Right cardiac atrium (tissue), 5 donors: ENCODE measurements around the gene ST14. TPM values are rescaled to one million over a fixed set of nuclear protein-coding genes. Genes with fewer than 3 reads are reported as not detected.
"Not testable (repeated sequence)": the region's sequence is repeated elsewhere in the genome, so short reads cannot be mapped to it uniquely, and the experiment has no call there.

Experiments used
- ATAC-seq, 2 donors: fragments of 200-7000 bp; cut with Tn5 transposase; one replicate each; pipeline versions ENCODE4 v1.8.0 to v1.9.1; 2020; ENCODE audit warnings: moderate library complexity in 2 of 2, mild to moderate bottlenecking in 1 of 2
- DNase-seq, 3 donors: peaks; one replicate each; pipeline ENCODE4 v3.0.0-alpha.2; 2020
- H3K27ac ChIP-seq: one replicate; pipeline ENCODE4 v1.5.1; 2013; ENCODE audit warnings: mild to moderate bottlenecking, low read length, control low read depth, moderate library complexity
- H3K27me3 ChIP-seq: one replicate; pipeline ENCODE4 v1.6.1; 2013; ENCODE audit not compliant: control insufficient read depth, insufficient read depth
- H3K4me1 ChIP-seq: one replicate; pipeline ENCODE4 v1.6.1; 2013; ENCODE audit warnings: low read length; ENCODE audit not compliant: control insufficient read depth, insufficient read depth
- H3K4me3 ChIP-seq: one replicate; pipeline ENCODE4 v1.5.1; 2013; ENCODE audit warnings: low read length, control low read depth
- H3K9me3 ChIP-seq: one replicate; pipeline ENCODE4 v1.6.1; 2013; ENCODE audit warnings: low read length; ENCODE audit not compliant: control insufficient read depth
- WGBS: extraction: QIAGEN DNeasy Blood & Tissue Kit; methylation state at CpG from one replicate; pipeline ENCODE4 v1.1.7; 2013; 5-methylcytosine and 5-hydroxymethylcytosine counted together
- intact Hi-C, 4 donors: fragments of 100-400 bp; cut with DNase I; formaldehyde crosslinking; loops; one replicate each; pipeline versions ENCODE4 v1.11.0 to v1.14.0; 2022 to 2023
- polyA plus RNA-seq: library from polyadenylated mRNA; stranded (reverse); fragments of 200-250 nt; gene quantifications from one replicate; pipeline ENCODE4 v1.2.3, GENCODE V29; 2013
- total RNA-seq, 4 donors: library from RNA; stranded (reverse); fragmentation: NEBNext Ultra II Directional; extraction: Animal tissue kit (Norgen Biotek cat#: 25700); gene quantifications; one replicate each; pipeline ENCODE4 v1.2.1, GENCODE V29; 2021
- donor health status: healthy with polysubstance abuse.
- donor health status: DM: no; HTN: yes; CAD: no.
- donor health status: DM: no; HTN: no; CAD: no.
- donor health status: DM: no; HTN: yes; CAD: no; lungs with severe emphysema.
- donor health status: DM: yes; HTN: yes; CAD: no.

The ST14 gene
- total and polyA plus RNA-seq, 5 donors, result 0.61 to 2.8 (median 1.2) TPM

- DNase-seq (peak in 1 of 3 donors; percentile 65), ATAC-seq (peak in 1 of 2 donors; percentile 13)
- no peak overlapping the region for H3K4me3 ChIP-seq
- no peaks in the 10 kb centered on the region for H3K4me1 ChIP-seq
- H3K27me3 ChIP-seq, result no peaks in the 10 kb centered on the region
- no peaks in the 10 kb centered on the region for H3K9me3 ChIP-seq
- 37% methylated on average over 13 of the region's 13 CpGs for WGBS
- intact Hi-C loops, result no loop called here
- no peak overlapping the region for H3K27ac ChIP-seq
These were observed 4.0 kb downstream of the ST14 start for GRCh38 chr11:130163346-130164220.

DNA sequence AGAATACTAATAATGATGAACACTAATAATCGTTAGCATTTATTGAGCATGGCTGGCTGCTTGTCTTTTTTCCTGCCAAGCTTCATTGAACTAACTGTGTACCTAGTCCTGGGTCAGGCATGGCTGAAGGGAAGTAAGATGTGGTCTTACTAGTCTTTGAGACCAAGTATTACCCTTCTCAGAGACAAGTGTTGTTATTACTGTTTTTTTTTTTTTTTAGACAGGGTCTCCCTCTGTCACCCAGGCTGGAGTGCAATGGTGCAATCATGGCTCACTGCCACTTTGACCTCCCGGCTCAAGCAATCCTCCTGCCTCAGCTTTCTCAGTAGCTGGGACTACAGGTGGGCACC is 4.6 kb downstream of the ST14 start:
- WGBS, result 75% methylated on average over 2 of the region's 2 CpGs

DNA sequence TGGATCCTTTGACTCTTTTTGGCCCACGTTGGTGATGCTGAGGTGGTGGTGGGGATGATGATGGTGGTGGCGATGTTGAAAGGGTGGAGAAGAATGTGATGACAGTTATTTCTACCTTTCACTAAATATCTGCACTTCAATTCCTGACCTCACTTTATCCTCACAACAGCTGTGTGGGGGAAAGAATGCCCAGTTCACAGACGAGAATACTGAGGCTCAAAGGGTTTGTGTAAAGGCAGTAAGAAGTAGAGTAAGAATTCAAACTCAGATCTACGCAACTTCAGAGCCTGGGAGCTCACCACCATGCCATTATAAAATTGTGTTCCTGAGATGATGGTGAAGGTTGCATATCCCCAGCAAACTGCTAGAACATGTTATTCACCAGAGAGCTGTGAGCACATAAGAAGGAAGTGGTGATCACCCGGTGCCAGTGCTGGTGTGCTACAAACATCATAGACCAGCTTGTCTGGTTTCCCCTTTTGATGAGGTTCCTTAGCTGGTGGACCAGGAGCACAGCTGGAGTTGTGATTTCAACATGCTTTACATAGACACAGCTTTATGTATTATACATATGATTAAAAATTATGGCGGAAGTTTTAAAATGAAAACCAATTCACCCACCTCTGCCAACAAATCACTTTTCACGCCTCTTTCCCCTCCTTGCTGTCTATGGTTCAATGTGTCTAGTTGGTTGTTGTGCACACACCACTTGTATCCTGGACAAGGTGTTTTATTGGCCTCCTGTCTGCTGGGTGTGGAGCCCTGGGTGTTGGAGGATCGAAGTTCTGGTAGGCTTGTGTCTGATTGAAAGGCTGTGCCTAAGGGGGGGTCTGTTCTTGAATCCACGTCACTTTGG is 6.2 kb downstream of the ST14 start:
- no peaks in the 10 kb centered on the region for H3K27me3 ChIP-seq

More for the DNA sequence above, 4.6 kb downstream of the ST14 start:
- H3K4me1 ChIP-seq, result no peaks in the 10 kb centered on the region
- no peaks in the 10 kb centered on the region for H3K27me3 ChIP-seq
- no peak overlapping the region for H3K4me3 ChIP-seq
- no peak for DNase-seq
- no peaks in the 10 kb centered on the region for H3K9me3 ChIP-seq
- intact Hi-C loops, result no loop called here
- H3K27ac ChIP-seq, result no peak overlapping the region
- ATAC-seq, result no peak

DNA sequence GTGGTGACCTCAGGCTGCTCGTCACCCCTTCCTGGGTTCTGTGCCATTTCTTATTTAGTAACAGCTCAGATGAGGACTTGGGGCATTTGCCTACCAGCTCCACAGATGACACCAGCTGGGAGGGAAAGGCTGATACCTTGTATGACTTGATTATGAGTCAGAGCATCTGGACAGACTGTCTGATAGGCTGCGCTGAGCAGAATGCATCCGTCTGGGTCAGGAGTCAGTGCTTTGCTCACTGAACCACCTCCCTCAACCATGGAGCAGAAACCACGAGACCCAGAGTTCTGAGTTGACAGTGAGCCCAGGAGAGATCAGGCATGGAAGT is 6.8 kb downstream of the ST14 start:
- no peak overlapping the region for H3K4me3 ChIP-seq
- no peaks in the 10 kb centered on the region for H3K9me3 ChIP-seq
- H3K4me1 ChIP-seq, result no peaks in the 10 kb centered on the region
- no peak for DNase-seq
- H3K27ac ChIP-seq, result no peak overlapping the region
- intact Hi-C loops, result no loop called here
- WGBS, result 55% methylated on average over 4 of the region's 4 CpGs
- H3K27me3 ChIP-seq, result no peaks in the 10 kb centered on the region
- ATAC-seq, result peak; percentile 46 to 76

More for the DNA sequence above, 6.2 kb downstream of the ST14 start:
- DNase-seq (no peak), ATAC-seq (peak in 1 of 2 donors; percentile 15)
- no peak overlapping the region for H3K27ac ChIP-seq
- H3K9me3 ChIP-seq, result no peaks in the 10 kb centered on the region
- intact Hi-C loops, result no loop called here
- 81% methylated on average over 9 of the region's 9 CpGs for WGBS
- H3K4me1 ChIP-seq, result no peaks in the 10 kb centered on the region
- no peak overlapping the region for H3K4me3 ChIP-seq

DNA sequence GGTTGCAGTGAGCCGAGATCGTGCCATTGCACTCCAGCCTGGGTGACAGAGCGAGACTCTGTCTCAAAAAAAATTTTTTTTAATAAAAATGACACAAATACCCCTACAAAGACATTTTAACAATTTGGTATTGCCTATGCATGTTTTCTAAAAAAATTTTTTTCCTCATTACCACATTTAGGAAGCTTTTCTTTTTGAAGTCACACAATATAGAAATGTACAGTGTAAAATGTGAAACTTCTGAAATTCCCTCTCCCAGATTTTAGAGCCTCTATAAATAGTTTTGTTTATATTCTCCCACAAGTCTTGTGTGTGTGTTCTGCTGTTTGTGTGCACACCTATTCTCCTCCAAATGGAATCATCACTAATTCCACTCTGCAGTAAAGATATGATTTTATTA is 7.6 kb downstream of the ST14 start:
- H3K9me3 ChIP-seq, result no peaks in the 10 kb centered on the region
- ATAC-seq (no peak), DNase-seq (no peak)
- no peak overlapping the region for H3K4me3 ChIP-seq
- WGBS, result 97% methylated on average over 3 of the region's 3 CpGs
- H3K27me3 ChIP-seq, result no peaks in the 10 kb centered on the region
- H3K4me1 ChIP-seq, result no peaks in the 10 kb centered on the region
- H3K27ac ChIP-seq, result no peak overlapping the region
- intact Hi-C loops, result no loop called here

DNA sequence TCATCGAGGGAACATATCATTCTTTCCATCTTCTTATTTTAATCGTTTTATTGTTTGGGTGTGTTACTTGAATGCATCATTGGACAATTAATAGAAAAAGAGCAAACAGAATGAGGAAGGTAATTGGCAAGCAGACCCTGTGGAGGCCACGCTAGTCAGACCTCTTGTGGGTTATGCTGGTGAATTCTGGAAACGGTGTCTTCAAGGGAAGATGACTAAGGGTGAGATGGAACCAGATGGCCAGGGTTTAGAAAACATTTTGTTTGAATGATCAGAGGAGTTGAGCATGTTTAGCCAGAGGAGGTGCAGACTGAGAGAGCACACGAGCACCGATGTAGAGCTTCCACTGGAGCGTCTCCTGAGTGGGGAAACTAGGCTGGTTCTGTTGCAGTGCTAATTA is 8.5 kb downstream of the ST14 start:
- intact Hi-C loops, result no loop called here
- no peak overlapping the region for H3K4me3 ChIP-seq
- 85% methylated on average over 7 of the region's 7 CpGs for WGBS

GRCh38 chr11:130170345-130170744 is 10.8 kb downstream of the ST14 start:
- H3K4me3 ChIP-seq, result no peak overlapping the region
- whole genome bisulfite sequencing, result 78% methylated on average over 8 of the region's 8 CpGs
- H3K27me3 ChIP-seq, result no peaks in the 10 kb centered on the region
- intact Hi-C loops, result no loop called here
- ATAC-seq, result no peak
- no peaks in the 10 kb centered on the region for H3K4me1 ChIP-seq
- no peak overlapping the region for H3K27ac ChIP-seq
- DNase-seq, result no peak
- no peaks in the 10 kb centered on the region for H3K9me3 ChIP-seq

More for the DNA sequence above, 8.5 kb downstream of the ST14 start:
- no peaks in the 10 kb centered on the region for H3K4me1 ChIP-seq
- no peak for ATAC-seq
- no peaks in the 10 kb centered on the region for H3K27me3 ChIP-seq
- no peak overlapping the region for H3K27ac ChIP-seq
- no peaks in the 10 kb centered on the region for H3K9me3 ChIP-seq
- DNase-seq, result no peak

- Histone ChIP-seq H3K27ac (no peak overlapping the region), H3K4me3 (no peak overlapping the region), H3K4me1 (no peaks in the 10 kb centered on the region), H3K27me3 (no peaks in the 10 kb centered on the region), H3K9me3 (no peaks in the 10 kb centered on the region)
- intact Hi-C loops, result no loop called here
- no peak for DNase-seq
- 42% methylated on average over 5 of the region's 5 CpGs for WGBS
- ATAC-seq, result no peak
These were observed 12.0 kb downstream of the ST14 start for GRCh38 chr11:130171534-130171933.

GRCh38 chr11:130172001-130172400 is 12.4 kb downstream of the ST14 start:
- H3K4me1 ChIP-seq, ATAC-seq, H3K4me3 ChIP-seq, H3K27ac ChIP-seq, H3K27me3 ChIP-seq, intact Hi-C loops, DNase-seq, H3K9me3 ChIP-seq: not testable (repeated sequence)
- 74% methylated on average over 3 of the region's 3 CpGs for WGBS

DNA sequence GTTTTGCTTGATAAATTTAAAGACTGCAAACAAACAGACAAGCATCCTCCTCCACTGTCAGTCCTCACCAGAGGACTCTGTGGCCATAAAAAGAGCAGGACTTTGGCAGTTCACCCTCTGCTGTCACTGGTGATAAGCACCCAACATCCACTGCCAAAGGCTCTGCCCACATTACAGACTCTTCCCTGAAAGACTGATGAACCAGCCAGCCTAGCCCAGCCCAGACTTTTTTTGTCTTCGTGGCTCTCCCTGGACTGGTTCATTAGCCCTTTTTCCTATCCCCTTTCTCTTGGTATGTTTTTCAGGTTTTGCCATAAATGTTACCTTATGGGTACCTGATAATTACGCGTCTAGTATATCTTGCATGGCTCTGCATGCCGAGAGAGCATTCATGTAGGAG is 15.1 kb downstream of the ST14 start:
- Histone ChIP-seq H3K9me3 (no peaks in the 10 kb centered on the region), H3K4me1 (peaks cover 13% of the 10 kb centered on the region), H3K27ac (no peak overlapping the region), H3K4me3 (no peak overlapping the region), H3K27me3 (no peaks in the 10 kb centered on the region)
- ATAC-seq (no peak), DNase-seq (no peak)
- 96% methylated on average over 4 of the region's 4 CpGs for WGBS
- intact Hi-C loops, result no loop called here

- intact Hi-C loops, result no loop called here
- 82% methylated on average over 5 of the region's 5 CpGs for WGBS
- DNase-seq, result no peak
These were observed 16.3 kb downstream of the ST14 start for GRCh38 chr11:130175898-130176297.

More at GRCh38 chr11:130175898-130176297, 16.3 kb downstream of the ST14 start:
- ATAC-seq, result no peak
- no peaks in the 10 kb centered on the region for H3K27me3 ChIP-seq
- peaks cover 14% of the 10 kb centered on the region for H3K4me1 ChIP-seq
- no peaks in the 10 kb centered on the region for H3K9me3 ChIP-seq
- no peak overlapping the region for H3K4me3 ChIP-seq
- no peak overlapping the region for H3K27ac ChIP-seq
